ENCODE results near the gene BTBD9. TPM values are rescaled to one million over a fixed set of nuclear protein-coding genes. Genes with fewer than 3 reads are reported as not detected.

The BTBD9 gene
- total and polyA plus RNA-seq, 2 experiments from 2014 or later, result 13.0 to 17.0 TPM

DNA sequence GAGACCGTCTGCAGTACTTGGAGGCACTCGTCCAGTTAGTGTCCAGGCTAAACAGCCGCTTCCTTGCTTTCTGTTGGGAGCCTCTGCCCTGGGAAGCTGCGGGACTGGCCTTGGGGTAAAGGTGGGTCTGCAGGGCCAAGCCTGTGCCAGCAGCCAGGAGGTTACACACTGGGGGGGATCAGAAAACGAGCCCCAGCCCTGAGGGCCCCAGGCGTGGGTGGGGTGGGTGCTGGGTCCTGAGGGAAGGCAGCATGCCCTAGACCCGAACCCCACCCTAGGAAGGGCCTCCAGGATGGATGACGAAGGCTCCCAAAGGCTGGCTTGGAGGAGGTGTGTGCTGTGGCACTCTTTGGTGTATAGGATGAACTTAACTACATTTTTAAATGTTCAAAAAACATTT is 485.0 kb downstream of the BTBD9 start:
- no peak overlapping the region for H3K4me2 ChIP-seq
- no peaks in the 10 kb centered on the region for H3K4me1 ChIP-seq (ENCODE audit: insufficient read depth)
- H3K36me3 ChIP-seq (replicated peaks; ENCODE audit: insufficient read depth, low read depth), result no peaks in the 10 kb centered on the region
- no peak overlapping the region for H2AFZ ChIP-seq
- peak overlapping the region; percentile 43 for H3K27ac ChIP-seq
- H3K27me3 ChIP-seq, result no peaks in the 10 kb centered on the region
- TF ChIP-seq CTCF (IDR thresholded peaks at IDR 0.05; ENCODE audit: poor library complexity) (no peak), EZH2phosphoT487 (IDR thresholded peaks at IDR 0.05; ENCODE audit: low read depth, severe bottlenecking, unreplicated experiment) (no peak), EZH2 (IDR thresholded peaks at IDR 0.05; ENCODE audit: borderline replicate concordance) (no peak)
- H3K79me2 ChIP-seq, result no peaks in the 10 kb centered on the region
- no peaks in the 10 kb centered on the region for H3K9me2 ChIP-seq (replicated peaks; ENCODE audit: insufficient read depth)
- WGBS (ENCODE audit: low lambda C conversion rate, missing lambda C conversion rate), result 90% methylated on average over 8 of the region's 8 CpGs
- H4K20me1 ChIP-seq (ENCODE audit: insufficient read depth, poor library complexity, severe bottlenecking), result peaks cover 5% of the 10 kb centered on the region
- H3K9me3 ChIP-seq (ENCODE audit: low read depth), result no peaks in the 10 kb centered on the region
- no peak overlapping the region for H3K4me3 ChIP-seq
- no peak for DNase-seq (ENCODE audit: low spot score)

DNA sequence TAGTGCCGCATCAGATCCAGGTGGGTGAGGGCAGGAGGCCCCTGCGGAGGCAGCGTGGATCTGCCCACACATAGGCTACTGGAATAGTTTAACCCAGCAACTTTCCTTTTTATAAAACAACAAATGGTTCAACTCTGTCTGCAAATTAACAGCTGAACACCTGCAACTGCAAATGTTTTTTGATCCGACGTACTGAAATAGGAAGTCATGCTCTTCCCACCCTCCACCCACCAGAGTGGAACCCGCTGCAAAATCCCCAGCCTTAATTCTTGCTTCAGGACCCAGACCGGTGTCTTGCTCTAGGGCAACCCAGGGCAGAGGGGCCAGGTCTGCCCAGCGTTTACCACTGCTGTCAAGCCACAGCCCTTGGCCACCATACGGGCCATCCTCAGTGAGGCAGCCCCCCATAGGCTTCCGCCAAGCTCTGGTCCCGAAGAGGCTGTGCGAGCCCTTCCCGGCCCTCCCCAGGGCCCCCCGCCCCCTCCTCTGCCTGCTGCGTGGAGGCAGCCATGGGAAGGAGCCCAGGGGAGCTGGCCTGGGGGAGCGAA is 485.9 kb downstream of the BTBD9 start:
- H3K4me3 ChIP-seq, result no peak overlapping the region
- no peaks in the 10 kb centered on the region for H3K36me3 ChIP-seq (replicated peaks; ENCODE audit: insufficient read depth, low read depth)
- H3K4me2 ChIP-seq, result no peak overlapping the region
- H3K79me2 ChIP-seq, result no peaks in the 10 kb centered on the region
- no peaks in the 10 kb centered on the region for H3K9me3 ChIP-seq (ENCODE audit: low read depth)
- H2AFZ ChIP-seq, result no peak overlapping the region
- no peak overlapping the region for H3K27ac ChIP-seq
- no peaks in the 10 kb centered on the region for H3K9me2 ChIP-seq (replicated peaks; ENCODE audit: insufficient read depth)
- TF ChIP-seq EZH2phosphoT487 (IDR thresholded peaks at IDR 0.05; ENCODE audit: low read depth, severe bottlenecking, unreplicated experiment) (no peak), EZH2 (IDR thresholded peaks at IDR 0.05; ENCODE audit: borderline replicate concordance) (no peak), CTCF (IDR thresholded peaks at IDR 0.05; ENCODE audit: poor library complexity) (no peak)
- H4K20me1 ChIP-seq (ENCODE audit: insufficient read depth, poor library complexity, severe bottlenecking), result peaks cover 5% of the 10 kb centered on the region
- no peaks in the 10 kb centered on the region for H3K4me1 ChIP-seq (ENCODE audit: insufficient read depth)
- no peaks in the 10 kb centered on the region for H3K27me3 ChIP-seq
- no peak for DNase-seq (ENCODE audit: low spot score)
- 89% methylated on average over 13 of the region's 16 CpGs for whole genome bisulfite sequencing (ENCODE audit: low lambda C conversion rate, missing lambda C conversion rate)

DNA sequence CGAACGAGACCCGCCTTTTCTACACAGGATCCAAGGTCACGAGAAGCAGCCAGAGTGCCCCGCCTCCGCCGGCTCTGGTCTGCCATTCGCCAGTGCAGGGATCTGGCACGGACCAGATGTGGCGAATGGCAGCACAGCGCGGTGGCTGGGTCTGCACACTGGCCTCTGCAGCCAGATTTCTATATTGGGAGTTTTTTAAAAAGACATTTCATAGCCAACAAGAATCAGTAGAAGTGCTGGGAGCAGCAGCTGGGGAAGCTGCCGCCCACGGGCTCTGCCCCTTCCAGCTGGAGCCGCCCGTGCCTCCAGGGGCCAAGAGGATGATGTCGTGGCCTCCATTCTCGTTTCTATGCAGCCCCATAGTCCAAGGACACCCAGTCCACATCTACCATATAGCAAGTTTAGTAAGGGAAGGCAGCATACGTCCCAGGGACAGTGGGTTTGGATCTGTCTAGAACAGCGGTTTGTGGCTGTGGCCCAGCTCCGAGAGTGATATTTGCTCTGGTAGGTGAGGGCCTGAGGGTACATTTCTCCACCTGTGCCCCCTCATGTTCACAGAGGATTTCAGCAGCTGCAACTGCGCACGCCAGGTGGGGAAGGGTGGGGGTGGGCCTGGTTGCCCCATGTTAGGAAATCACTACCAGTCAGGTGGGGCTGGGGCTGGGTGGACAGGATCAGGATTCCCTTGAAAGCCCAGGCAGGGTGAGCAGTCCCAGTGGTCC is 486.5 kb downstream of the BTBD9 start:
- Histone ChIP-seq H3K79me2 (peaks cover 1% of the 10 kb centered on the region), H4K20me1 (ENCODE audit: insufficient read depth, poor library complexity, severe bottlenecking) (peaks cover 9% of the 10 kb centered on the region), H3K4me3 (no peak overlapping the region), H3K36me3 (replicated peaks; ENCODE audit: insufficient read depth, low read depth) (no peaks in the 10 kb centered on the region), H3K4me2 (no peak overlapping the region), H3K27me3 (no peaks in the 10 kb centered on the region), H3K27ac (no peak overlapping the region), H2AFZ (no peak overlapping the region), H3K9me2 (replicated peaks; ENCODE audit: insufficient read depth) (no peaks in the 10 kb centered on the region), H3K9me3 (ENCODE audit: low read depth) (no peaks in the 10 kb centered on the region), H3K4me1 (ENCODE audit: insufficient read depth) (no peaks in the 10 kb centered on the region)
- TF ChIP-seq CTCF (IDR thresholded peaks at IDR 0.05; ENCODE audit: poor library complexity) (no peak), EZH2phosphoT487 (IDR thresholded peaks at IDR 0.05; ENCODE audit: low read depth, severe bottlenecking, unreplicated experiment) (no peak), EZH2 (IDR thresholded peaks at IDR 0.05; ENCODE audit: borderline replicate concordance) (no peak)
- no peak for DNase-seq (ENCODE audit: low spot score)
- 95% methylated on average over 23 of the region's 23 CpGs for WGBS (ENCODE audit: low lambda C conversion rate, missing lambda C conversion rate)

Measured in hepatocyte (in vitro differentiated cells).